ENCODE data around the gene BTNL2.

The BTNL2 gene

GRCh38 chr6:32371803-32372202 lies 35.2 kb downstream of the BTNL2 start, which contains the start of gene TSBP1:
TSS of gene TSBP1 (minus strand) at chr6:32371903. CDS start at chr6:32371706, 197 bp downstream.
- H3K4me1 ChIP-seq (ENCODE audit: insufficient read depth, low read length, poor library complexity, severe bottlenecking): peaks cover 63% of the 10 kb centered on the region
- peak within 1 kb of the TSS; percentile 44 for H2AFZ ChIP-seq (ENCODE audit: low read length)
- H3K4me3 ChIP-seq (ENCODE audit: low read length, poor library complexity, severe bottlenecking): no peak within 1 kb of the TSS
- H3F3A ChIP-seq (ENCODE audit: low read depth): no peaks in the 10 kb centered on the region
- no peaks in the 10 kb centered on the region for H3K9me3 ChIP-seq (ENCODE audit: insufficient read depth, low read depth, low read length)
- no peak for TF ChIP-seq CTCF (conservative IDR thresholded peaks at IDR 0.05; ENCODE audit: low read length)
- TF ChIP-seq EZH2phosphoT487 (IDR thresholded peaks at IDR 0.05; ENCODE audit: borderline replicate concordance): no peak
- peak within 1 kb of the TSS; percentile 34 for H3K4me2 ChIP-seq (ENCODE audit: low read depth, low read length, poor library complexity, severe bottlenecking)
- H3K36me3 ChIP-seq (ENCODE audit: insufficient read depth, low read length): no peaks in the 10 kb centered on the region
- H3K9ac ChIP-seq (ENCODE audit: low read depth, low read length, poor library complexity, severe bottlenecking): peak within 1 kb of the TSS; percentile 13
- H3K79me2 ChIP-seq (ENCODE audit: insufficient read depth, low read length): no peaks in the 10 kb centered on the region
- no peaks in the 10 kb centered on the region for H3K9me2 ChIP-seq (replicated peaks; ENCODE audit: low read depth, low read length)
- H3K27me3 ChIP-seq (ENCODE audit: insufficient read depth, low read length, poor library complexity, severe bottlenecking): no peaks in the 10 kb centered on the region
- H4K20me1 ChIP-seq (ENCODE audit: insufficient read depth, low read length, poor library complexity, severe bottlenecking): no peaks in the 10 kb centered on the region

GRCh38 chr6:32371229-32371628 lies 35.8 kb downstream of the BTNL2 start:
- H3K4me3 ChIP-seq (ENCODE audit: low read length, poor library complexity, severe bottlenecking): no peak overlapping the region
- H3K27me3 ChIP-seq (ENCODE audit: insufficient read depth, low read length, poor library complexity, severe bottlenecking): no peaks in the 10 kb centered on the region
- no peaks in the 10 kb centered on the region for H3K79me2 ChIP-seq (ENCODE audit: insufficient read depth, low read length)
- no peaks in the 10 kb centered on the region for H4K20me1 ChIP-seq (ENCODE audit: insufficient read depth, low read length, poor library complexity, severe bottlenecking)
- H3K9ac ChIP-seq (ENCODE audit: low read depth, low read length, poor library complexity, severe bottlenecking): peak overlapping the region; percentile 13
- no peaks in the 10 kb centered on the region for H3K9me2 ChIP-seq (replicated peaks; ENCODE audit: low read depth, low read length)
- H3K36me3 ChIP-seq (ENCODE audit: insufficient read depth, low read length): no peaks in the 10 kb centered on the region
- H3K9me3 ChIP-seq (ENCODE audit: insufficient read depth, low read depth, low read length): no peaks in the 10 kb centered on the region
- peak overlapping the region; percentile 44 for H2AFZ ChIP-seq (ENCODE audit: low read length)
- H3K4me2 ChIP-seq (ENCODE audit: low read depth, low read length, poor library complexity, severe bottlenecking): peak overlapping the region; percentile 34
- no peak for TF ChIP-seq CTCF (conservative IDR thresholded peaks at IDR 0.05; ENCODE audit: low read length)
- TF ChIP-seq EZH2phosphoT487 (IDR thresholded peaks at IDR 0.05; ENCODE audit: borderline replicate concordance): no peak
- H3K4me1 ChIP-seq (ENCODE audit: insufficient read depth, low read length, poor library complexity, severe bottlenecking): peaks cover 58% of the 10 kb centered on the region
- H3F3A ChIP-seq (ENCODE audit: low read depth): no peaks in the 10 kb centered on the region

- H3K4me2 ChIP-seq (ENCODE audit: low read depth, low read length, poor library complexity, severe bottlenecking): peak overlapping the region; percentile 34
These were observed 36.5 kb downstream of the BTNL2 start for GRCh38 chr6:32370505-32370904.

More at GRCh38 chr6:32370505-32370904, 36.5 kb downstream of the BTNL2 start:
- Histone ChIP-seq H3F3A (ENCODE audit: low read depth) (no peaks in the 10 kb centered on the region), H3K4me3 (ENCODE audit: low read length, poor library complexity, severe bottlenecking) (no peak overlapping the region), H3K9ac (ENCODE audit: low read depth, low read length, poor library complexity, severe bottlenecking) (no peak overlapping the region), H2AFZ (ENCODE audit: low read length) (no peak overlapping the region), H3K27me3 (ENCODE audit: insufficient read depth, low read length, poor library complexity, severe bottlenecking) (no peaks in the 10 kb centered on the region), H3K36me3 (ENCODE audit: insufficient read depth, low read length) (no peaks in the 10 kb centered on the region), H3K79me2 (ENCODE audit: insufficient read depth, low read length) (no peaks in the 10 kb centered on the region), H3K9me2 (replicated peaks; ENCODE audit: low read depth, low read length) (no peaks in the 10 kb centered on the region), H3K4me1 (ENCODE audit: insufficient read depth, low read length, poor library complexity, severe bottlenecking) (peaks cover 57% of the 10 kb centered on the region), H3K9me3 (ENCODE audit: insufficient read depth, low read depth, low read length) (no peaks in the 10 kb centered on the region), H4K20me1 (ENCODE audit: insufficient read depth, low read length, poor library complexity, severe bottlenecking) (no peaks in the 10 kb centered on the region)
- TF ChIP-seq EZH2phosphoT487 (IDR thresholded peaks at IDR 0.05; ENCODE audit: borderline replicate concordance) (no peak), CTCF (conservative IDR thresholded peaks at IDR 0.05; ENCODE audit: low read length) (no peak)

Measured in Loucy (cell line).